NOMO-1 treated with DMSO at 0.1 percent for 48 hours (cell line): ENCODE measurements around the gene SHANK1.

Source experiments
- DNase-seq: peaks from one replicate; lab custom pipeline; 2025; ENCODE audit not compliant: unreplicated experiment; lab: John Stamatoyannopoulos, UW

Gene SHANK1

DNA sequence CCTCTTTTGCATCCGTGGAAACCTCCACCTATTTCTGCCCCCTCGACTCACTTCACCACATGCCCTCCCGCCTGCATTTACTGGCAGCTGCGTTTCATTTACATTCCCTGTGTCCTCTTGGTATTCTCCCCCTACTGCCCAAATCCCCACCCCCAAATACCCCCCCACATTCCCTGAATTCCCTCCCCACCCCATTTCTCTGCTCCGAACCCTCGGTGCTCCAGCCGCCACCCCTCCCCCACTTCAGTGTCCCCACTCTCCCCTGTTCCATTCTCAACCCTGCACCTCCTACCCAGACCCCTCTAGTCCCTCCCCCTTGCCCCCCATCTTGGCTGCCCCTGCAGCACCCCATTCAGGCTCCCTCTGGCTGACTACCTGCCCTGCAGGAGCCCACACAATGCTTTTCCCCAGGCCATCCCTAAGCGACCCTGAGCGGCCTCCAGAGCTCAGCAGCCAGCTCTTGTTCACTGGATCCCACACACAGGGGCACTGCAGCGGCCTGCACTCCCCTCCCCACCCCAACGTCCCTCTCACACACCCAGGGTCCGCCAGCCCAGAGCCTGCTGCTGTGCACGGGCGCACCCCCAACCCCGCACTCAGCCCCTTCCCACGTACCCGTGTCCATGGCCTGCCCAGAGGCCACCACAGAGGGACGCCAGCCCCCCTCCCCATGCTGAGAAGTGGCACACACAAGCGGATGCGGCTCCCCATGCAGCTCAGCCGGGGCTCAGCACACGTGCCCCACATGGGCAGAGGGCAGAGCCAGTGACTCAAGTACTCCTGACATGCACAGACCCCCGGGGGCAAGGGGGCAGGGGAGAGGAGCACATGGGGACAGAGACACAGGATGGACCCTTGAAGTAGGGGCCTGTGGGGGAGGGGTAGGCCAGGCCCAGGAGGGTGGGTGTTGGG is 26.3 kb downstream of the SHANK1 start:
- no peak for DNase-seq

GRCh38 chr19:50690439-50690838 is 29.2 kb downstream of the SHANK1 start:
- DNase-seq = no peak

GRCh38 chr19:50688766-50689165 is 30.8 kb downstream of the SHANK1 start:
- DNase-seq = no peak

DNA sequence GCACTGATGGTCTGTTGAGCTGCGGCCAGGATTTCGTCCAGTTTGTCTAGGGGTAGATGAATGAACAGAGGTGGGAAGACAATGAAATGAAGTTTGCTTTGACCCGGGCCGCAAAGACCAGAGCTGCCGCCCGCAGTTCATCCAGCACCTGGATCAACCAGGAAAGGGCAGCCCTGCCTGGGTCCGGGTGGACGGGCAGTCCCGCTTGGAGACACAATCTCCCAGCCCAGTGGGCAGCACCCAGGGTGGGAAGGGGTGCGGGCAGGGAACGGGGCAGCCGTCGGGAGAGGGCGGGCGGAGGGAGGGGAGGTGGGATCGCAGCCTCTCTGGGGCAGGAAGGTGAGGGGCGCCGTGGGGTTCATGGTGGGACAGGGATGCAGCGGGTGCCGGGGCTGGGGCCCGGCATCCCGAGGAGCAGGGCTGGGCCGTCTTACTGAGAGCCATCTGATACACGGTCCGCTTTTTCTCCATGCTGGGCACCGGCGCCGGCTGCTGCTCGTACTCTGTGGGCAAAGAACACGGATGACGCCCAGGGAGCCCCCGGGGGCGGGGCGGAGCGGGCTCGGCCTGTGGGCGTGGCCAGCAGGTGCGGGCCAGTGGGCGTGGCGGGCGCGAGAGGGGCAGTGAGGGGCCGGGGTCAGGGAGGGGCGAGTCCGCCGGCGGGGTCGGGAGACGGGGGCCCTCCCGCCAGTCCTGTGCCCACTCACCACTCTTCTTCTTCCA is 33.1 kb downstream of the SHANK1 start:
- no peak for DNase-seq

GRCh38 chr19:50679177-50680125 is 40.2 kb downstream of the SHANK1 start:
- peak; percentile 67 for DNase-seq

DNA sequence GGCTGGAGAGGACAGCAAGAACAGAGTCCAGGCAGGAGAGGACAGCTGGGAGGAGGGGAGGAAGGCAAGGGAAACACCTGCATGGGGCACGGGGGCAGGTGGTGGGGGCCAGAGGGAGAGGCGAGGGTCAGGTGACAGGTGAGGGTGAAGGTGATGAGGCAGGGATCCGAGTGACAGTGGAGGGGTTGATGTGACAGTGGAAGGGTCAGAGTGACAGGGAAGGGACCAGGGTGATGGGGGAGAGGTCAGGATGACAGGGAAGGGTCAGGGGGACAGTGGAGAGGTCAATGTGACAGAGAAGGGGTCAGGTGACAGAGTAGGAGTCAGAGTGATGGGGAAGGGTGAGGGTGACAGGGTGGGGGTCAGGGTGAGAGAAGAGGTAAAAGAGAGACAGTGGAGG is 41.3 kb downstream of the SHANK1 start:
- DNase-seq = no peak

GRCh38 chr19:50677636-50678035 is 42.0 kb downstream of the SHANK1 start:
- DNase-seq = no peak

GRCh38 chr19:50676625-50677197 is 42.9 kb downstream of the SHANK1 start:
- DNase-seq = no peak

DNA sequence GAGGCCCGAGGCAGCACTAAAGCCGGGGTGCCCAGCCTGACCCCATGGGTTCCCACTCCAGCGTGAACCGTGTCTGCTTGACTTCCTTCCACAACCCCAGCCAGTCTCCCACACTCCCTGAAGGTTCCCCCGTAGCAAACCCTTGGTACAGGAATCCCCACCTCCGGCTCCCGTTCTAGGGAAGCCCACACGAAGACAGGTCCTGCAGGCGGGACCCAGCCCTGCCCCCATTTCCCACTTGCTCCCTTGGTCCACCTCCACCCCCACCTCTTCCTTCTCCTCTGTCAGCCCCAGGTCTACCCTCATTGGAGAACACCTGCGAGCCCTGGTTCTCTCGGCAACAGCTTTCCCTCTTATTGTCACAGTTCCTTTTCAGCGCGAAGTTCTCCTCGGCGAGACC is 46.5 kb downstream of the SHANK1 start:
- no peak for DNase-seq

DNA sequence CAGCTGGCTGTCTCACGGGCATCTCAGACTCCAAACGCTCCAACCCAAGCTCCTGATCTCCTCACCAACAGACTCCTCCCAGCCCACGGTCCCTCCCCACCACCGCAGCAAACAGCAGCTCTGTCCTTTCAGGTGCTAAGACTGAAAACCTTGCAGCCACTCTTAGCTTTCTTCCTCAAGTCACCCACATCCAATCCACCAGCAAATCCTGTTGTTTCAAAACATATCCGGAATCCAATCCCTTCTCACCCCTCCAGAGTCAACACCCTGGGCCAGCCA is 49.6 kb downstream of the SHANK1 start:
- DNase-seq = no peak

- DNase-seq = peak; percentile 50
Measured at GRCh38 chr19:50669302-50670101, 50.1 kb downstream of the SHANK1 start.

DNA sequence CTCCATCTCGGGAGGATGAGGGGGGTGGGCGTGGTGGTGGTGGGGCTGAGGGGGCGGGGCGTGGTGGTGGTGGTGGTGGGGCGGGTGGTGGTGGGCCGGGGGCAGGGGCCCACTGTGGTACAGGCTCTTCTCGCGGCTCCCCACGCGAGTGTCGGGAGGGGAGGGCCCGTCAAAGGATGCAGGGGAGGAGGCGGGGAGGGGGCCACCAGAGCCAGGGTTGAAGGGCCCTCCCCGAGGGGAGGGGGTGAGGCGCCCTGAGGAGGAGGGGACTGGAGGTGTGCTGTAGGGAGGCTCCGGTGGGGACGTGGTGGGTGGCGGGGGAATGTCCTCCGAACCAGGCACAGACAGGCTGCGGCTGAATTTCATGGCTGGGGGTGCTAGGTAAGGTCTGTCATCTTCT is 50.7 kb downstream of the SHANK1 start:
- DNase-seq = no peak

DNA sequence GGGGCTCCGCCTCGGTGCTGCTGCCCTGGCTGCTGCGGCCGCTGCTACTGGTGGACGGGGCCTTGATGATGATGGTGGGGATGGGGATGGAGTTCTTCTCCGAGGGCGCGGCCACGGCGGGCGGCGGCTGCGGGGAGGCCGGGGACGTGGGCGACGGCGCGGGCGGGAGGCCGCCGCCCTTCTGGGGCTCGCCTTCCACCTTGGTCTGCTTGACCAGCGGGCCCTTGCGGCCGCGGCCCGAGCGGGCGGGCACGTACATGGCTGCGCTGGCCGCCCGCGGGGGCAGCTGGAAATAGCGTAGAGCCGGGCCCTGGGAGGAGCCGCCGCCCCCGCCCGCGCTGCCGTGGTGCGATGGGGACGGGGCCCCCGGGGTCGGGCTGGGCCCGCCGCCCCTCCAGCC is 51.2 kb downstream of the SHANK1 start:
- DNase-seq = no peak

GRCh38 chr19:50667759-50668231 is 51.8 kb downstream of the SHANK1 start:
- DNase-seq = no peak

DNA sequence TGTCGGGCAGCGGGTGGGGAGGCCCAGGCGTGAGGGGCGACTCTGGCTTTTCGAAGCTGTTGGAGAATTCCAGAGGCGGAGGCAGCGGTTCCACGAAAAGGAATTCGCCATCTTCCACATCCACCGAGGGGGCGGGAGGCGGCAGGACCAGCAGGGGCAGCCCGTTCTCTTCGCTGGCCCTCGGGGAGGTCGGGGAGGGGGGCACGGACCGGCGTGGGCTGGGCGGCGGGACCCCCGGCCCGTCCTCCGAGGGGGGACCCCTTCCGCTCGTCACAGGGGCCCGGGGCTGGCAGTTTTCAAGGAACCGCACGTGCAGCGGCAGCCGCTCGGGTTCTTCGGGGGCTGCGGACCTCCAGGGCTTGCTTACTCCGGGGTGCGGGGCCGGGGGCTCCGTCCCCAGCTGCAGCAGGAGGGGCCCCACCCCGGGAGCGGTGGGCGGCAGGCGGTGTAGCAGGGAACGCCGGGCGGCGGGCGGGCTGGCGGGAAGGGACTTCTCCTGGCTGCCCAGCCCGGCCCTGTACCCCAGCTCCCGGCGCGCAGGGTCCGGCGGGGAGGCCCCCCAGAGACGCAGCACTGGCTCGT is 52.3 kb downstream of the SHANK1 start:
- DNase-seq = no peak

- no peak for DNase-seq
Measured at GRCh38 chr19:50666346-50667176, 53.0 kb downstream of the SHANK1 start.

DNA sequence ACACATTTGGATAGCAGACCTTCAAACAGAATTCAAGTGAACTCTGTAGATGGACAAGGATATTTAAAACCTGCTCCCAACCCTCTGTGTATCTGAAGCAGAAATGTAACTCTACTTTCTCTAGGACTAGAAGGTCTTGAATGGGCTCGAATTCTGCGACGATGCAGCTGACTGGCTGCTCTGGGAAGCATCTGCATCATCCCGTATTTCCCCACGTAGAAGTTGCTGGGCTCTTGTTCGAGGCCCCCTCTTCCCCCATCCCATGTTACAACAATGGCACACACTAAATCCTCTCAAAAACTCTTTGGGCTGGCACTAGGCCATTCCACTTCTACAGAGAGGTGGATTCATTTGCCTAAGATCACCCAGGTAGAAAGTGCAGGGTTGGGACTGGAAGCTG is 55.4 kb downstream of the SHANK1 start:
- no peak for DNase-seq

GRCh38 chr19:50663482-50663790 is 56.2 kb downstream of the SHANK1 start:
- DNase-seq = no peak
